Nucleus accumbens (tissue), 56 donors: ENCODE measurements around the gene UGT1A7.
"Not testable (repeated sequence)": the region's sequence is repeated elsewhere in the genome, so short reads cannot be mapped to it uniquely, and the experiment has no call there.

ENCODE experiments used
- DNase-seq, 56 donors: peaks; one replicate each; lab custom pipeline; 2025; lab: John Stamatoyannopoulos, UW

Gene UGT1A7

DNA sequence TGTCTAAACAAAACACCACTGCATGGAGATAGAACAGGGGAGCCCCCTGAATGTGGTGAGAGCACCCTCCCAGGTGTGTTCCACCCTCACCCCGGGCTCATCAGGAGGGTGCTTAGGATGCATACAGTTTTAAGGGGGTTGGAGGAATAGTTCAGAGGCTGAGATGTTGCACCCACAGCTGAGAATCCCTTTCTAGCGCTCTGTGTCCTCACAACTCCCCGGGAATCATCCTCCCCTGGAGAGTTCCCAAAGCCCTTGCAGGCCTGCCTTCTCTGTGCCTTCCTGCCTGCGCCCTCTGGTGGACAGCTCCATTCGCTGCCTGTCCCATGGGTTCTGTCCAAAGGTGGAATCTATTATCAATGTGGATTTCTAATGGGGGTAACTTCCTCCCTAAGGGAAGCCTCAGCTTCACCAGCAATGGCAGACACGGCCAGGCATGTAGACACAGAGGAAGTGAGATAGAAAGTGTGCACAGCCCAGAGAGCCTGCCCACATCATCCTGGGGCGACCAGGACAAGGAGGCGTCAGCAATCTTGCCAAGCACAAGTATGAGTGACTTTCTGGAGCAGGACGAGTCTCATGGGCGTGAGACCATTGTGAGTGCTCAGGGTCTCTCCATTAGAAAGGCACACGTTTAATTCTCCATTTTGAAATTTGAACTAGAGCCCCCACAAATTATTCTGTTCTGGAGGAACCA, 29.8 kb downstream of the UGT1A7 start:
- peak in 50 of 56 donors; percentile 6 to 85 (median 36) for DNase-seq

GRCh38 chr2:233712611-233713261, 31.0 kb downstream of the UGT1A7 start, which contains the start of gene UGT1A5:
TSS of gene UGT1A5 (plus strand) at chr2:233712907. CDS start at chr2:233712992, 85 bp downstream.
- no peak for DNase-seq

GRCh38 chr2:233713262-233713615, 31.5 kb downstream of the UGT1A7 start:
- DNase-seq = no peak

DNA sequence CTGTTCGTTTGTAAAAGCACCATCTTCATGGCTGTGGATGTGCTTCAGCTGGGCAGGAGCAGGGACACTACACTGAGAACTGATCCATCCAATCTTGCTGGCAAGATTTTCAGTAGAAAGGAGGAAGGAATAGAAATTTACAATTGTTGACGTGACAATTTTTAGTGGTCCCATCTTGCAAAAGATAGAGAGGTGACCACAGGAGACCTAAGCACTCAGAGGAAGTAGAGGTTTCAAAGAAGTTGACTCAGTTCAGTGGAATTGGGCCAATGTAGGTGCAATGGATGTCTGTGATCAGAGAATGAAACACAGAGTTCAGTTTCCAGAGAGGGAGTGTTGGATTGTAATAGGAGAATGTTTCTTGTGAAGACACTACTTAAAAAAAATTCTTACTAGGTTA, 32.4 kb downstream of the UGT1A7 start:
- no peak for DNase-seq

DNA sequence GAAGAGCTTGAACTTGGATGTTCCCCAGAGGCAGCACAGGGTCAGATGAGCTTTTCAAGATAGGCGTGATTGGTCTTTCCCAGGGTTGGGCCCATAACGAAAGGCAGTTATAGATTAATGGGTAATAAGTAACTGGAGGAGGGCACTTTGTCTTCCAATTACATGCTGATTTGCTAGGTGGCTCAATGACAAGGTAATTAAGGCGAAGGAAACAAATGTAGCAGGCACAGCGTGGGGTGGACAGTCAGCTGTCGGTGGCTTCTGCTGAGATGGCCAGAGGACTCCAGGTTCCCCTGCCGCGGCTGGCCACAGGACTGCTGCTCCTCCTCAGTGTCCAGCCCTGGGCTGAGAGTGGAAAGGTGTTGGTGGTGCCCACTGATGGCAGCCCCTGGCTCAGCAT, 36.9 kb downstream of the UGT1A7 start, which contains the start of gene UGT1A4:
UGT1A4 (plus strand) TSS at position 185 of the 400 bp plus-strand sequence; CDS start at position 270, 85 bp downstream.
- no peak for DNase-seq

- no peak for DNase-seq
These were observed 47.1 kb downstream of the UGT1A7 start, which contains the start of gene UGT1A3 for GRCh38 chr2:233728723-233729301. TSS of gene UGT1A3 (plus strand) at chr2:233729042. CDS start at chr2:233729127, 85 bp downstream.

DNA sequence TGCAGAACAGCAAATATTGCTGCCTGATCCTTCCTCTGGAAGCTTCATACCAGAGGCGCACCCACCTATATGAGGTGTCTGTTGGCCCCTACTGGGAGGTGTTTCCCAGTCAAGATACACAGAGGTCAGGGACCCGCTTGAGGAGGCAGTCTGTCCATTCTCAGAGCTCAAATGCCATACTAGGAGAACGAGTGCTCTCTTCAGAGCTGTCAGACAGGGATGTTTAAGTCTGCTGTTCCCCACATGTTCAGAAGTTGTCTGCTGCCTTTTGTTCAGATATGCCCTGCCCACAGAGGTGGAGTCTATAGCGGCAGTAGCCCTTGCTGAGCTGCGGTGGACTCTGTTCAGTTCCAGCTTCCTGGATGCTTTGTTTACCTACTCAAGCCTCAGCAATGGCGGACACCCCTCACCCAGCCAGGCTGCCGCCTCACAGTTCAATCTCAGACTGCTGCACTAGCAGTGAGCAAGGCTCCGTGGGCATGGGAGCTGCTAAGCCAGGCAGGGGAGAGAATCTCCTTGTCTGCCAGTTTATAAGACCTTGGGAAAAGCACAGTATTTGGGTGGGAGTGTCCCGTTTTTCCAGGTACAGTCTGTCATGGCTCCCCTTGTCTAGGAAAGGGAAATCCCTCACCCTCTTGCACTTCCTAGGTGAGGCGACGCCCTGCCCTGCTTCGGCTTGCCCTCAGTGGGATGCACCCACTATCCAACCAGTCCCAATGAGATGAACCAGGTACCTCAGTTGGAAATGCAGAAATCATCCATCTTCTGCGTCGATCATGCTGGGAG, 55.4 kb downstream of the UGT1A7 start:
- not testable (repeated sequence) for DNase-seq

GRCh38 chr2:233740870-233741269, 59.2 kb downstream of the UGT1A7 start:
- DNase-seq = no peak

DNA sequence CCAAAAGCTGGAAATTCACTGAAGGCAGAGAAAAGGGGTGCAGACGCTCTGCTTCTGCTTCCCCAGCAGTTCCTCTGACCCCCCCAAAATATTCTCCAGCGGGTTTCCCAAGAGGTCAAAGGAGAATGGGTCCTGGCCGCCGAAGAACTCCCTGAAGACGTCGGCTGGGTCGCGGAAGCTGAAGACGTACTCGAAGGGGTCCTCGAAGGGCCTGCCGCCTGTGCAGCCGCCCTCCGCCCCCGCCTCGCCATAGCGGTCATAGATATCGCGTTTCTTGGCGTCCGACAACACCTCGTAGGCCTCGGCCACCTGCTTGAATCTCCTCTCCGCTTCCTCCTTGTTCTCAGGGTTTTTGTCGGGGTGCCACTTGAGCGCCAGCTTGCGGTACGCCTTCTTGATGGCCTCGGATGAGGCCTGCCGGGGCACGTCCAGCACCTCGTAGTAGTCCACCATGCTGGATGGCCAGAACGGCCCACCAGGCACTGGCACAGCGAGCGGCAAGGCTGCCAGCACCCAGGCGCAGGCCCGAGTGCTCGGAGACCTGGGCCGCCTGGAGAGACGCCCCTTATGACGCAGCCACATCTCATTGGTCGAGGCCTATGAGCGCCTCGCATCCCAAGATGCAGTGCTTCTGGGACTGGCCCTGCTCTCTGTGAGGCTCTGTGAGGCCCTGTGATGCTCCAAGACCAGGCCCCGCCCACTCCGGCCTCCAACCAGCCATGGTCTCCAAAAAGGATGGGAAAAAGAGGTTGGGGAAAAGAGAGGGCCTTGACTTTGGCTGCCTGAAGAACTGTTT, 62.0 kb downstream of the UGT1A7 start:
- no peak for DNase-seq

DNA sequence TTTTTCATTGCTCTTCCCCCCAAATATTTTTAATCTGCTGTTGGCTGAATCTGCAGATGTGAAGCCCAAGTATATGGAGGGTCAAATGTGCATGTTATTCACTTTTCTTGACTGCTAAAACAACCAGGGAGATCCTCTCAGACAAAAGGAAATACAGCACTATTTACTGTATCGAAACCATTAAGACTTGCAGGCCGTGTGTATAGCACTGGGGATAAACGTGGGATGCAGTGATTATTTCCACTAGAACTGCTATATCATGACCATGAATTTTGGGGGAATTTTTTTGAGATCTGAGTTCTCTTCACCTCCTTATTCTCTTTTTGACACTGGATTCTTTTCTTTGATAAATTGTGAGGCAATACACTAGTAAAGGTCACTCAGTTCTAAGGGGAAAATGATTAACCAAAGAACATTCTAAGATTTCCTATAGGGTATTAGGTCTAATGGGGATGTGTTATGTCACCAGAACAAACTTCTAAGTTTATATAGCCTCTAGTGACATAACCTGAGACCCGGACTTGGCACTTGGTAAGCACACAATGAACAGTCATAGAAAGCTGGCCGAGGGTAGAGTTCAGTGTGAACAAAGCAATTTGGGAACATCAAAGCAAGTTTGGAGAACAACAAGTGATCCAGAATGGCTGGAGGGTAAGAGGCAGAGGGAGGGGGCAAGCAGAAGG, 63.5 kb downstream of the UGT1A7 start:
- no peak for DNase-seq

DNA sequence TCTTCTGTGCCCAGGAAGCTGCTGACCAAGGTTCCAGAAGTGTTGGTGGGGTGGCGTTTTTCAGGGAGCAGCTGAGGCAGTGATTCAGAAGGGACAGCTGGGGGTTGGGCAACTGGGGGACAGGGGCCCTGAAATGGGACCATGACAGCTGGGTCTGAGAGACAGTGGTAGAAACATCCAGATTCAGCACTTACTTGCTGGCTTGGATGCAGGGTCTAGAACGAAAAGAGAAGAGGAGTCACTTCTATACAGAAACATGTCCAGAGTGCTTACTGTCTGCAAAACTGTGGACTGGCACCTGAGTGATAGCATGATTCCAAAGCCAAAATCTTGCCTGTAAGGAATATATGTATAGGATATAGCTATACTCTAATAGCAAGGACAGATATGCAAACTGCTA, 64.1 kb downstream of the UGT1A7 start:
- not testable (repeated sequence) for DNase-seq

- DNase-seq = no peak
These were observed 65.0 kb downstream of the UGT1A7 start for GRCh38 chr2:233746475-233747282.

GRCh38 chr2:233747283-233747544, 65.5 kb downstream of the UGT1A7 start:
- DNase-seq = no peak

- DNase-seq = not testable (repeated sequence)
These were observed 69.0 kb downstream of the UGT1A7 start for GRCh38 chr2:233750689-233751088.

DNA sequence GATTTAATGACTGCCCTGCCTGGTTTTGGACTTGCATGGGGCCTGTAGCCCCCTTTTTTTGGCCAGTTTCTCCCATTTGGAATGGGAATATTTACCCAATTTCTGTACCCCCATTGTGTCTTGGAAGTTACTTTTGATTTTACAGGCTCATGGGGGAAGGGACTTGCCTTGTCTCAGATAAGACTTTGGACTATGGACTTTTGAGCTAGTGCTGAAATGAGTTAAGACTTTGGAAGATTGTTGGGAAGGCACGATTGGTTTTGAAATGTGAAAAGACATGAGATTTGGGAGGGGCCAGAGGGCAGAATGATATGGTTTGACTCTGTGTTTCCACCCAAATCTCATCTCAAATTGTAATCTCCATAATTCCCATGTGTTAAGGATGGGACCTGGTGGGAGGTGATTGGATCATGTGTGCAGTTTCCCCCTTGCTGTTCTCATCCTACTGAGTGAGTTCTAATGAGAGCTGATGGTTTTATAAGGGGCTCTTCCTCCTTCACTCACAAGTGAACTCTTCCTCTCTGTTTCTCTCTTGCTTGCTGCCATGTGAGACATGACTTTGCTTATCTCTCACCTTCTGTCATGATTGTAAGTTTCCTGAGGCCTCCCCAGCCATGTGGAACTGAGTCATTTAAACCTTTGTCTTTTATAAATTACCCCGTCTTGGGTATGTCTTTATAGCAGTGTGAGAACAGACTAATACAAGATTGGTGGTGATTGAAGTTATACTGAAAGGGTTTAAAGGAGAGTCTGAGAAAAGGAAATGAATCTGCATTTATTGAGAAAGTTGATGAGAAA, 69.7 kb downstream of the UGT1A7 start:
- not testable (repeated sequence) for DNase-seq

- no peak for DNase-seq
These were observed 73.3 kb downstream of the UGT1A7 start for GRCh38 chr2:233754872-233755611.

- DNase-seq = no peak
These were observed 74.9 kb downstream of the UGT1A7 start for GRCh38 chr2:233756429-233757081.
